ENCODE results near the gene ADAM8. TPM values are rescaled to one million over a fixed set of nuclear protein-coding genes. Genes with fewer than 3 reads are reported as not detected.

The ADAM8 gene
- total RNA-seq, 1 donor: 7.8 TPM

GRCh38 chr10:133292919-133293809 lies 16.5 kb upstream of the ADAM8 start:
- peak; percentile 42 for DNase-seq (ENCODE audit: low read depth)
- no peak for TF ChIP-seq CTCF (IDR thresholded peaks at IDR 0.05; ENCODE audit: insufficient read depth, low read depth, low read length)
- H3K4me3 ChIP-seq (ENCODE audit: low read depth, low read length): no peak overlapping the region

- TF ChIP-seq CTCF (IDR thresholded peaks at IDR 0.05; ENCODE audit: insufficient read depth, low read depth, low read length): no peak
- H3K4me3 ChIP-seq (ENCODE audit: low read depth, low read length): no peak overlapping the region
- no peak for DNase-seq (ENCODE audit: low read depth)
These were observed 13.1 kb upstream of the ADAM8 start for GRCh38 chr10:133289761-133290160.

GRCh38 chr10:133287832-133288500 lies 11.3 kb upstream of the ADAM8 start:
- H3K4me3 ChIP-seq (ENCODE audit: low read depth, low read length): no peak overlapping the region
- no peak for DNase-seq (ENCODE audit: low read depth)
- TF ChIP-seq CTCF (IDR thresholded peaks at IDR 0.05; ENCODE audit: insufficient read depth, low read depth, low read length): no peak

- DNase-seq (ENCODE audit: low read depth): no peak
- no peak for TF ChIP-seq CTCF (IDR thresholded peaks at IDR 0.05; ENCODE audit: insufficient read depth, low read depth, low read length)
- no peak overlapping the region for H3K4me3 ChIP-seq (ENCODE audit: low read depth, low read length)
These were observed 9.7 kb upstream of the ADAM8 start for GRCh38 chr10:133286366-133286765.

GRCh38 chr10:133285217-133285616 lies 8.5 kb upstream of the ADAM8 start:
- no peak overlapping the region for H3K4me3 ChIP-seq (ENCODE audit: low read depth, low read length)
- DNase-seq (ENCODE audit: low read depth): no peak
- no peak for TF ChIP-seq CTCF (IDR thresholded peaks at IDR 0.05; ENCODE audit: insufficient read depth, low read depth, low read length)

GRCh38 chr10:133283931-133284330 lies 7.3 kb upstream of the ADAM8 start:
- H3K4me3 ChIP-seq (ENCODE audit: low read depth, low read length): no peak overlapping the region
- TF ChIP-seq CTCF (IDR thresholded peaks at IDR 0.05; ENCODE audit: insufficient read depth, low read depth, low read length): no peak
- no peak for DNase-seq (ENCODE audit: low read depth)

All from fibroblast of villous mesenchyme (primary cell).